HCT116 (cell line): ENCODE results near the gene TMC1. TPM values are rescaled to one million over a fixed set of nuclear protein-coding genes. Genes with fewer than 3 reads are reported as not detected.

Source experiments
- ATAC-seq: fragments of 200-7000 bp; cut with Tn5 transposase; 2 replicates; pipeline ENCODE4 v1.9.1; 2020; ENCODE audit warnings: mild to moderate bottlenecking, moderate library complexity
- BruUV-seq: library from RNA; stranded (reverse); fragments of 400-500 nt; replicated peaks from 2 replicates; lab custom pipeline; 2021; lab: Mats Ljungman, UMichigan
- CTCF ChIA-PET: fragments of 300-600 bp; sonication (Branson Sonifier 250); formaldehyde crosslinking; loops from one replicate; lab custom pipeline; 2021; ENCODE audit warnings: antibody characterized with exemption; lab: Charles Lee
- POLR2A ChIA-PET: fragments of 300-600, 350-600 bp; sonication (Branson Sonifier 250); formaldehyde crosslinking; loops from one replicate; lab custom pipeline; 2021; ENCODE audit warnings: antibody characterized with exemption; lab: Charles Lee
- RAD21 ChIA-PET, 2 experiments: fragments of 300-600 bp; sonication (Branson Sonifier 250); formaldehyde crosslinking; loops; one replicate each; lab custom pipeline; 2023; ENCODE audit warnings: low total read pairs in 2 of 2; ENCODE audit not compliant: uncharacterized antibody in 2 of 2, unreplicated experiment in 2 of 2, low non-redundant PET in 1 of 2; lab: Charles Lee
- DNase-seq: peaks from one replicate; pipeline ENCODE4 v3.0.0-alpha.2; 2010; ENCODE audit warnings: low read depth, low spot score
- H2AFZ ChIP-seq: fragments of 200-600 bp; shearing (Covaris generic), sonication (generic); 2 replicates; pipeline ENCODE4 v1.6.1; 2017; ENCODE audit warnings: low read depth, mixed run types, mixed read lengths, antibody characterized with exemption, low read length; ENCODE audit not compliant: poor library complexity, severe bottlenecking
- H3K27ac ChIP-seq: 2 replicates; pipeline ENCODE4 v1.5.1; 2012; ENCODE audit warnings: low read depth, low read length
- H3K27me3 ChIP-seq: fragments of 200-600 bp; sonication (generic); 2 replicates; pipeline ENCODE4 v1.6.1; 2016; ENCODE audit warnings: mixed run types, low read length, mixed read lengths; ENCODE audit not compliant: insufficient read depth
- H3K36me3 ChIP-seq, 2 experiments: fragments of 200-500 bp in 1 of 2; fragments of 200-600 bp in 1 of 2; sonication (Bioruptor generic) in 1 of 2; sonication (generic) in 1 of 2; 2 replicates each; pipeline versions ENCODE4 v1.5.1 to v1.6.1; 2014 to 2016; ENCODE audit warnings: low read length in 2 of 2, inconsistent platforms in 1 of 2, mixed read lengths in 1 of 2, mixed run types in 1 of 2; ENCODE audit not compliant: insufficient read depth in 2 of 2, control insufficient read depth in 1 of 2
- H3K4me1 ChIP-seq, 2 experiments: fragments of 200-600 bp in 1 of 2; sonication (generic) in 1 of 2; 2 replicates each; pipeline versions ENCODE4 v1.5.1 to v1.6.1; 2012 to 2017; ENCODE audit warnings: low read length in 2 of 2, inconsistent platforms in 1 of 2, mild to moderate bottlenecking in 1 of 2, mixed read lengths in 1 of 2, mixed run types in 1 of 2, moderate library complexity in 1 of 2; ENCODE audit not compliant: insufficient read depth in 2 of 2, control insufficient read depth in 1 of 2
- H3K4me2 ChIP-seq: fragments of 200-600 bp; sonication (generic); 2 replicates; pipeline ENCODE4 v1.6.1; 2017; ENCODE audit warnings: mixed run types, low read length, mixed read lengths
- H3K4me3 ChIP-seq, 2 experiments: fragments of 200-600 bp in 1 of 2; sonication (generic) in 1 of 2; replicated peaks in 1 of 2; 2 replicates each; pipeline ENCODE4 v1.5.1; 2011 to 2016; ENCODE audit warnings: low read length in 2 of 2, control low read depth in 1 of 2, low read depth in 1 of 2, mild to moderate bottlenecking in 1 of 2, mixed read lengths in 1 of 2, mixed run types in 1 of 2
- H3K79me2 ChIP-seq: fragments of 200-600 bp; sonication (generic); 2 replicates; pipeline ENCODE4 v1.6.1; 2017; ENCODE audit warnings: mild to moderate bottlenecking, mixed run types, low read length, moderate library complexity, mixed read lengths; ENCODE audit not compliant: insufficient read depth
- H3K9ac ChIP-seq: fragments of 200-600 bp; sonication (generic); 2 replicates; pipeline ENCODE4 v1.6.1; 2016; ENCODE audit warnings: low read length, mixed read lengths
- H3K9me2 ChIP-seq: fragments of 200-600 bp; sonication (generic), shearing (Covaris generic); 2 replicates; pipeline ENCODE4 v1.6.1; 2017; ENCODE audit warnings: mixed run types, mild to moderate bottlenecking, moderate library complexity; ENCODE audit not compliant: insufficient read depth
- H3K9me3 ChIP-seq, 2 experiments: fragments of 200-500 bp in 1 of 2; fragments of 200-600 bp in 1 of 2; sonication (Bioruptor generic) in 1 of 2; sonication (generic) in 1 of 2; 2 replicates each; pipeline ENCODE4 v1.6.1; 2014 to 2017; ENCODE audit warnings: low read length in 2 of 2, mixed read lengths in 2 of 2, inconsistent platforms in 1 of 2, low read depth in 1 of 2, mild to moderate bottlenecking in 1 of 2, mixed run types in 1 of 2, moderate library complexity in 1 of 2; ENCODE audit not compliant: control insufficient read depth in 1 of 2, insufficient read depth in 1 of 2
- H4K20me1 ChIP-seq: fragments of 200-600 bp; sonication (generic), shearing (Covaris generic); 2 replicates; pipeline ENCODE4 v1.6.1; 2017; ENCODE audit warnings: mixed run types, mild to moderate bottlenecking, moderate library complexity; ENCODE audit not compliant: insufficient read depth
- CEBPB ChIP-seq: IDR thresholded peaks from 2 replicates; pipeline ENCODE4 v1.6.1; 2012; ENCODE audit warnings: low read depth
- EZH2phosphoT487 ChIP-seq: fragments of 200-600 bp; IDR thresholded peaks from 2 replicates; pipeline ENCODE4 v1.6.1; 2018; ENCODE audit warnings: antibody characterized with exemption, borderline replicate concordance
- REST ChIP-seq: IDR thresholded peaks from 2 replicates; pipeline ENCODE4 v1.6.1; 2012; ENCODE audit warnings: low read depth
- SIN3A ChIP-seq: IDR thresholded peaks from 2 replicates; pipeline ENCODE4 v1.6.1; 2012; ENCODE audit warnings: low read depth
- TCF7L2 ChIP-seq: IDR thresholded peaks from 2 replicates; pipeline ENCODE4 v1.7.0; 2011; ENCODE audit warnings: borderline replicate concordance, inconsistent platforms; ENCODE audit not compliant: insufficient read depth, insufficient read length; ENCODE audit errors: extremely low read depth
- YY1 ChIP-seq: IDR thresholded peaks from 2 replicates; pipeline ENCODE4 v1.6.1; 2011; ENCODE audit warnings: low read length, low read depth, moderate library complexity, mild to moderate bottlenecking; ENCODE audit not compliant: insufficient replicate concordance; ENCODE audit errors: extremely low read depth
- ZBTB33 ChIP-seq: IDR thresholded peaks from 2 replicates; pipeline ENCODE4 v1.6.1; 2011; ENCODE audit warnings: mild to moderate bottlenecking, low read length, moderate library complexity; ENCODE audit not compliant: insufficient replicate concordance; ENCODE audit errors: extremely low read depth
- intact Hi-C: fragments of 100-400 bp; cut with micrococcal nuclease; formaldehyde crosslinking; loops from 2 replicates; pipeline ENCODE4 v1.10.0; 2022
- total RNA-seq: library from RNA; stranded (reverse); gene quantifications from one replicate; pipeline ENCODE4 v1.2.1, GENCODE V29; 2021; ENCODE audit not compliant: unreplicated experiment

TMC1 gene
- total RNA-seq, 1 experiment from 2014 or later: 0.57 TPM

DNA sequence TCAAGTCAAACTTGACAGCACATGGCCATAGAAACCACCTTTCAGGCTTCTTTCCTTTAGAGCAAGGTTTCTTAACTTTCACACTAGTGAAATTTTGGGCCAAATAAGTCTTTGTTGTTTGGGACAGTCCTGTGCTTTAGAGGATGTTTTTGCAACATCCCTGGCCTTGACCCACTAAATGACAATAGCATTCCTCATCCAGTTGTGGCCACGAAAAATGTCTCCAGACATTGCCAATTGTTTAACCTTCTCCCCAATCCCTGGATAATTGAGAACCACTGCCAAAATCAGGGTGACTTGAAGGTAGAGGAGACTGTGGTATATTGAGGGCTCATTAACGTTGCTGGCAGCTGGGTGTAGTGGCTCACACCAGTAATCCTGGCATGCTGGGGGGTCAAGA lies 359.4 kb downstream of the TMC1 start:
- POLR2A ChIA-PET: no interaction called here
- BruUV-seq: no TSS peak
- CTCF ChIA-PET: no interaction called here
- Histone ChIP-seq H3K27ac (no peak overlapping the region), H3K4me2 (no peak overlapping the region), H3K36me3 (no peaks in the 10 kb centered on the region), H2AFZ (no peak overlapping the region), H3K4me3 (no peak overlapping the region), H3K4me1 (no peaks in the 10 kb centered on the region), H3K9me3 (no peaks in the 10 kb centered on the region), H3K9me2 (no peaks in the 10 kb centered on the region), H3K27me3 (no peaks in the 10 kb centered on the region), H3K9ac (no peak overlapping the region), H3K79me2 (no peaks in the 10 kb centered on the region), H4K20me1 (no peaks in the 10 kb centered on the region)
- RAD21 ChIA-PET: no interaction called here
- TF ChIP-seq CEBPB (no peak), TCF7L2 (no peak), EZH2phosphoT487 (no peak), REST (no peak), YY1 (no peak), ZBTB33 (no peak), SIN3A (no peak)
- ATAC-seq: no peak
- no peak for DNase-seq
- intact Hi-C loops: no loop called here
